Natural killer cell (primary cell): ENCODE data around the gene EPN3. TPM values are rescaled to one million over a fixed set of nuclear protein-coding genes. Genes with fewer than 3 reads are reported as not detected.

Experiments
- ATAC-seq, 3 donors: fragments of 150-1000 bp in 2 of 3; fragments of 200-7000 bp in 1 of 3; cut with Tn5 transposase; 1 replicate in 1 of 3; 2 replicates in 2 of 3; pipeline ENCODE4 v1.10.0; 2021; ENCODE audit warnings: mild to moderate bottlenecking in 2 of 3, moderate library complexity in 2 of 3
- DNase-seq, 2 donors: peaks; one replicate each; pipeline versions ENCODE4 v3.0.0 to v3.0.0-alpha.2; 2013 to 2021; ENCODE audit warnings: mixed read lengths in 1 of 2
- H3K27ac ChIP-seq: one replicate; pipeline ENCODE4 v1.5.1; 2013; ENCODE audit warnings: mild to moderate bottlenecking, low read length
- H3K27me3 ChIP-seq: one replicate; pipeline ENCODE4 v1.6.1; 2013; ENCODE audit warnings: low read length; ENCODE audit not compliant: control insufficient read depth, insufficient read depth
- H3K36me3 ChIP-seq: one replicate; pipeline ENCODE4 v1.6.1; 2013; ENCODE audit warnings: low read length; ENCODE audit not compliant: control insufficient read depth, insufficient read depth
- H3K4me1 ChIP-seq: one replicate; pipeline ENCODE4 v1.6.1; 2013; ENCODE audit warnings: low read length; ENCODE audit not compliant: control insufficient read depth, insufficient read depth
- H3K4me3 ChIP-seq: one replicate; pipeline ENCODE4 v1.5.1; 2013; ENCODE audit warnings: low read length
- H3K9me3 ChIP-seq: one replicate; pipeline ENCODE4 v1.6.1; 2013; ENCODE audit warnings: low read length; ENCODE audit not compliant: control insufficient read depth, insufficient read depth
- H3K27ac Mint-ChIP-seq, 2 donors: one replicate each; pipeline ENCODE4 v1.8.0; 2022; ENCODE audit warnings: mild to moderate bottlenecking in 2 of 2, mixed read lengths in 2 of 2, moderate library complexity in 1 of 2
- H3K27me3 Mint-ChIP-seq, 2 donors: one replicate each; pipeline ENCODE4 v1.8.0; 2022; ENCODE audit warnings: low read depth in 2 of 2, mixed read lengths in 2 of 2
- H3K36me3 Mint-ChIP-seq: one replicate; pipeline ENCODE4 v1.8.0; 2022; ENCODE audit warnings: mixed read lengths
- H3K4me1 Mint-ChIP-seq, 2 donors: one replicate each; pipeline ENCODE4 v1.8.0; 2022; ENCODE audit warnings: mixed read lengths in 2 of 2
- H3K4me3 Mint-ChIP-seq: one replicate; pipeline ENCODE4 v1.8.0; 2022; ENCODE audit warnings: mild to moderate bottlenecking, moderate library complexity, mixed read lengths
- H3K9me3 Mint-ChIP-seq, 2 donors: one replicate each; pipeline ENCODE4 v1.8.0; 2022; ENCODE audit warnings: mixed read lengths in 2 of 2
- CTCF ChIP-seq: fragments of 200-600 bp; IDR thresholded peaks from one replicate; pipeline ENCODE4 v1.8.0; 2022; ENCODE audit warnings: antibody characterized with exemption
- WGBS: methylation state at CpG from one replicate; pipeline ENCODE4 v1.1.7; 2013; ENCODE audit warnings: missing lambda C conversion rate; ENCODE audit not compliant: insufficient coverage; 5-methylcytosine and 5-hydroxymethylcytosine counted together
- intact Hi-C: fragments of 100-400 bp; cut with micrococcal nuclease; formaldehyde crosslinking; loops from one replicate; pipeline ENCODE4 v1.14.2; 2022
- total RNA-seq, 4 donors: library from RNA; stranded (reverse); fragments of 120-200 nt in 1 of 4; gene quantifications; one replicate each; pipeline versions ENCODE4 v1.2.3 to v1.2.4, GENCODE V29; 2013 to 2022

Gene EPN3
- total RNA-seq, 3 donors from 2014 or later (not counting 1 experiment from before 2014, with no cell fraction given): not detected

GRCh38 chr17:50549969-50550368 lies 17.4 kb downstream of the EPN3 start:
- no peak for TF ChIP-seq CTCF
- no peak overlapping the region for H3K27ac ChIP-seq
- H3K4me1 ChIP-seq: peaks cover 19% of the 10 kb centered on the region
- no peak for ATAC-seq
- Mint-ChIP-seq H3K27ac (no peak overlapping the region), H3K4me3 (no peak overlapping the region), H3K36me3 (no peaks in the 10 kb centered on the region), H3K4me1 (peaks cover 9% of the 10 kb centered on the region in 2 donors), H3K27me3 (peaks cover 0 to 11% of the 10 kb centered on the region in 2 donors), H3K9me3 (no peaks in the 10 kb centered on the region)
- 98% methylated on average over 11 of the region's 11 CpGs for WGBS
- H3K27me3 ChIP-seq: no peaks in the 10 kb centered on the region
- H3K9me3 ChIP-seq: no peaks in the 10 kb centered on the region
- no peak for DNase-seq
- no peak overlapping the region for H3K4me3 ChIP-seq
- H3K36me3 ChIP-seq: peaks cover 3% of the 10 kb centered on the region
- intact Hi-C loops: loop anchor here (10.0 kb wide), 1 partner anchor 135 kb away; no protein-coding TSS in a partner anchor

DNA sequence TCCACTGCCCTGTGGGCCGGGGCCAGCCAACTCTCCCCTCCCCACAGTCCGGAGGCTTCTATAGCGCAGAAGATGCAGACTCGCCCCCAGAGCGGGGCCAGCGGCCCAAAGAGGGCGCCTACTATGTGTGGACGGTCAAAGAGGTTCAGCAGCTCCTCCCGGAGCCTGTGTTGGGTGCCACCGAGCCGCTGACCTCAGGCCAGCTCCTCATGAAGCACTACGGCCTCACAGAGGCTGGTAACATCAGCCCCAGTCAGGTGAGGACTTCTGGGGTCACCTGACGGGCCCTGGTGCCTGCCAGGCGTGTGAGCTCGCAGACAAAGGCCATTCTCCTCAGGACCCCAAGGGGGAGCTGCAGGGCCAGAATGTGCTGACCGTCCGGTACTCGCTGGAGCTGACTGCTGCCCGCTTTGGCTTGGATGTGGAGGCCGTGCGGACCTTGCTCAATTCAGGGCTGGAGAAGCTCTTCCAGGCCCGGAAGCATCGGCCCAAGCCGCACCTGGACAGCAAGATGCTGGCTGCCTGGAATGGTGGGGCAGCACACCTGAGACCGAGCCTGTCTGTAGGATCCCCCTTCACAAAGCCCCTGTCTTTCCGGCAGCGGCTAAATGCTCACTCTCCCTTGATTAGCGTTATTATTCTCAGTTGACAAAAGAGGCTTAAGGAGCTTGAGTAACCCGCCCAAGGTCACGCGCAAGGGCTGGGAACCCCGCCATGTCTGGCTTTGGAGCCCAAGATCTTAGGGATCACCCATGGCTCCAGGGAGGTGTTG lies 18.3 kb downstream of the EPN3 start:
- no peaks in the 10 kb centered on the region for H3K9me3 Mint-ChIP-seq
- peaks cover 0 to 5% of the 10 kb centered on the region in 2 donors for H3K27me3 Mint-ChIP-seq
- H3K4me1 Mint-ChIP-seq: peaks cover 9% of the 10 kb centered on the region in 2 donors
- H3K4me3 ChIP-seq: no peak overlapping the region
- no peaks in the 10 kb centered on the region for H3K27me3 ChIP-seq
- H3K36me3 ChIP-seq: peaks cover 3% of the 10 kb centered on the region
- intact Hi-C loops: no loop called here
- no peak overlapping the region for H3K27ac Mint-ChIP-seq
- DNase-seq (no peak), ATAC-seq (no peak)
- H3K27ac ChIP-seq: no peak overlapping the region
- 93% methylated on average over 32 of the region's 32 CpGs for WGBS
- no peaks in the 10 kb centered on the region for H3K9me3 ChIP-seq
- peak overlapping the region; percentile 35 for H3K4me3 Mint-ChIP-seq
- no peak for TF ChIP-seq CTCF
- H3K36me3 Mint-ChIP-seq: no peaks in the 10 kb centered on the region
- peaks cover 19% of the 10 kb centered on the region for H3K4me1 ChIP-seq

- H3K9me3 Mint-ChIP-seq: no peaks in the 10 kb centered on the region
- TF ChIP-seq CTCF: no peak
- peaks cover 6% of the 10 kb centered on the region in 2 donors for H3K4me1 Mint-ChIP-seq
- Histone ChIP-seq H3K9me3 (no peaks in the 10 kb centered on the region), H3K27me3 (no peaks in the 10 kb centered on the region), H3K27ac (no peak overlapping the region), H3K4me1 (peaks cover 15% of the 10 kb centered on the region), H3K36me3 (peaks cover 3% of the 10 kb centered on the region), H3K4me3 (no peak overlapping the region)
- H3K4me3 Mint-ChIP-seq: no peak overlapping the region
- ATAC-seq: no peak
- no peak overlapping the region for H3K27ac Mint-ChIP-seq
- intact Hi-C loops: no loop called here
- WGBS: 93% methylated on average over 8 of the region's 8 CpGs
- H3K27me3 Mint-ChIP-seq: peaks cover 0 to 3% of the 10 kb centered on the region in 2 donors
- H3K36me3 Mint-ChIP-seq: no peaks in the 10 kb centered on the region
- no peak for DNase-seq
These were observed 18.9 kb downstream of the EPN3 start for GRCh38 chr17:50551433-50551815.

DNA sequence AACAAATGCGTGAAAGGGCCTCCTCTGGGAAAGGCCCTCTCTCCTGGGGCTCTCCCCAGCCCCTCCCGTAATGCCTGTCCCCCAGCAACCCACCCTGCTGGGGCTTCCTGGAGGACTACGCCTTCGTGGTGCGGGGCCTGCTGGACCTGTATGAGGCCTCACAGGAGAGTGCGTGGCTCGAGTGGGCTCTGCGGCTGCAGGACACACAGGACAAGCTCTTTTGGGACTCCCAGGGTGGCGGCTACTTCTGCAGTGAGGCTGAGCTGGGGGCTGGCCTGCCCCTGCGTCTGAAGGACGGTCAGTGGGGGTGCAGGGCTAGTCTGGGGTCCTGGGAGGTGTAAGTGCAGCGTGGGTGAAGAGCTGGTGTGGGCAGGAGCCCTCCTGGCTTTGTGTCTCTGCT lies 19.3 kb downstream of the EPN3 start:
- no peaks in the 10 kb centered on the region for H3K9me3 ChIP-seq
- no peak overlapping the region for H3K4me3 Mint-ChIP-seq
- H3K9me3 Mint-ChIP-seq: no peaks in the 10 kb centered on the region
- peaks cover 1 to 2% of the 10 kb centered on the region in 2 donors for H3K4me1 Mint-ChIP-seq
- DNase-seq (no peak), ATAC-seq (no peak)
- no peak overlapping the region for H3K27ac Mint-ChIP-seq
- H3K4me3 ChIP-seq: no peak overlapping the region
- TF ChIP-seq CTCF: no peak
- peaks cover 0 to under 1% of the 10 kb centered on the region in 2 donors for H3K27me3 Mint-ChIP-seq
- H3K27ac ChIP-seq: no peak overlapping the region
- H3K27me3 ChIP-seq: no peaks in the 10 kb centered on the region
- WGBS: 87% methylated on average over 11 of the region's 12 CpGs
- H3K36me3 ChIP-seq: peaks cover 3% of the 10 kb centered on the region
- peaks cover 10% of the 10 kb centered on the region for H3K4me1 ChIP-seq
- H3K36me3 Mint-ChIP-seq: no peaks in the 10 kb centered on the region
- intact Hi-C loops: no loop called here
